Measurements from ENCODE around the gene CNOT3.
"Not testable (repeated sequence)": the region's sequence is repeated elsewhere in the genome, so short reads cannot be mapped to it uniquely, and the experiment has no call there.

Gene CNOT3

DNA sequence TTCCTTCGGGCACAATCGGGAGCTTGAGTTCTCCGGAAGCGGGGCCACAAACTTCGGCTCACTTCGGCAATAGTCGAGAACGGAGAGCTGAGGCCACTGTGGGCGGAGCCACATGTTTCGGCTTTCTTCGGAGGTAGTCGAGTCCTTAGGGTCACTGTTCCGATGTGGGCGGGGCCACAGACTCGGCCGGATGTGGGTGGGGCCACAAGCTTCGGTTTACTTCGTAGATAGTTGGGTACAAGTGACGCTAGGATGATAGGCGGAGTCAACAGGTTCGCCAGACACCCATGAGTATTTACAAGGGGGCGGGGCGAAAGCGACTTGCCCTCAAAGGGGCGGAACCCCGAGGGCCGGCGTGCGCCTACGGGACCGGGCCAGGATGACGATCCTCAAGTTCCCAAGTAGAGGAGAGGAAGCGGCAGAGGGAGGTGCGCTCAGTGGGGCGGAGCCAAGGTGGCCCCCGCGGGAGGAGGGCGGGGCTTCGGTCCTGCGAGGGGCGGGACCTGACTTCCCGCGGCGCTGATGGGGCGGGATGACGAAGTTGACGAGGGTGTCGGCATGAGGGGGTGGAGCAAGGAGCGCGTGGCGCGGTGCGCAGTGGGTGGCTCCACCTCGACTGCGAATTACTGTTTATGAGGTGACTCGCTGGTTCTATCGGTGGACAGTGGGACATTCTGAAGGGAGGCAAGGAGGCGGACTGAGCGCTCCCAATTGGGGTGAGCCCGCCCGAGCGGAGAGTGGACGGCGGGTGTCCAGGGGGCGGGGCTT is 52.4 kb downstream of the CNOT3 start:
- peak overlapping the region; percentile 79 for H3K4me3 ChIP-seq (ENCODE audit: low read length)
- peak; percentile 99 for DNase-seq (ENCODE audit: low read depth)
- TF ChIP-seq, protein P1, sequence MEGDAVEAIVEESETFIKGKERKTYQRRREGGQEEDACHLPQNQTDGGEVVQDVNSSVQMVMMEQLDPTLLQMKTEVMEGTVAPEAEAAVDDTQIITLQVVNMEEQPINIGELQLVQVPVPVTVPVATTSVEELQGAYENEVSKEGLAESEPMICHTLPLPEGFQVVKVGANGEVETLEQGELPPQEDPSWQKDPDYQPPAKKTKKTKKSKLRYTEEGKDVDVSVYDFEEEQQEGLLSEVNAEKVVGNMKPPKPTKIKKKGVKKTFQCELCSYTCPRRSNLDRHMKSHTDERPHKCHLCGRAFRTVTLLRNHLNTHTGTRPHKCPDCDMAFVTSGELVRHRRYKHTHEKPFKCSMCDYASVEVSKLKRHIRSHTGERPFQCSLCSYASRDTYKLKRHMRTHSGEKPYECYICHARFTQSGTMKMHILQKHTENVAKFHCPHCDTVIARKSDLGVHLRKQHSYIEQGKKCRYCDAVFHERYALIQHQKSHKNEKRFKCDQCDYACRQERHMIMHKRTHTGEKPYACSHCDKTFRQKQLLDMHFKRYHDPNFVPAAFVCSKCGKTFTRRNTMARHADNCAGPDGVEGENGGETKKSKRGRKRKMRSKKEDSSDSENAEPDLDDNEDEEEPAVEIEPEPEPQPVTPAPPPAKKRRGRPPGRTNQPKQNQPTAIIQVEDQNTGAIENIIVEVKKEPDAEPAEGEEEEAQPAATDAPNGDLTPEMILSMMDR (conservative IDR thresholded peaks at IDR 0.05; ENCODE audit: low read depth, low read length): no peak

DNA sequence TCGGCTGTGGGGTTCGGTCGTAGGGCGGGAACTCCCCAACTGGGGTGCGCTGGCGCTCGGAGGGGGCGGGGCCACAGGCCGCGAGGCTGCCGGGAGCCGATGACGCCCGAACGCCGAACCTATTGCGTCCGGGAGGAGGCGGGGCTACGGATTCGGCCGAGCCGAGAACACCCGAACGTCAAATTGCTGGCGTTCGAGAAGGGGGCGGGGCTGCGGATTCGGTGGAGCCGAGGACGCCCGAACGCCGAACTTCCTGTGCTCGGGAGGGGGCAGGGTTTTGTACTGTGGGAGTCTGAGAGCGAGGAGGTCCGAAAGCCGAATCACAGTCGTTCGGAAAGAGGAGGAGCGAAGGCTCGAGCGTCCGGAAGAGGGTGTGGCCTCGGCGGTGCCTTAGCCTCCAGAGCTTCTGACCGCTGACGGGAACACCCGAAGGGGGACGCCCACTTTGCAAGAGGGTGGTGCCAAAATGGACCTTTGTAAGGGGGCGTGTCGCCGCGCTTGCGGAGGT is 53.0 kb downstream of the CNOT3 start:
- H3K4me3 ChIP-seq (ENCODE audit: low read length): peak overlapping the region; percentile 76
- DNase-seq (ENCODE audit: low read depth): peak; percentile 98
- TF ChIP-seq, protein P1 (conservative IDR thresholded peaks at IDR 0.05; ENCODE audit: low read depth, low read length): no peak

- TF ChIP-seq, protein P1 (conservative IDR thresholded peaks at IDR 0.05; ENCODE audit: low read depth, low read length): no peak
- no peak for DNase-seq (ENCODE audit: low read depth)
- peak within 1 kb of the TSS; percentile 76 for H3K4me3 ChIP-seq (ENCODE audit: low read length)
These were observed 53.6 kb downstream of the CNOT3 start, which contains the start of gene TSEN34 for GRCh38 chr19:54191011-54191810. TSEN34 (plus strand) TSS chr19:54191308; CDS start chr19:54191365, 57 bp downstream.

GRCh38 chr19:54191811-54192453 is 54.4 kb downstream of the CNOT3 start:
- TF ChIP-seq, protein P1 (conservative IDR thresholded peaks at IDR 0.05; ENCODE audit: low read depth, low read length): no peak
- no peak for DNase-seq (ENCODE audit: low read depth)
- H3K4me3 ChIP-seq (ENCODE audit: low read length): peak overlapping the region; percentile 76

DNA sequence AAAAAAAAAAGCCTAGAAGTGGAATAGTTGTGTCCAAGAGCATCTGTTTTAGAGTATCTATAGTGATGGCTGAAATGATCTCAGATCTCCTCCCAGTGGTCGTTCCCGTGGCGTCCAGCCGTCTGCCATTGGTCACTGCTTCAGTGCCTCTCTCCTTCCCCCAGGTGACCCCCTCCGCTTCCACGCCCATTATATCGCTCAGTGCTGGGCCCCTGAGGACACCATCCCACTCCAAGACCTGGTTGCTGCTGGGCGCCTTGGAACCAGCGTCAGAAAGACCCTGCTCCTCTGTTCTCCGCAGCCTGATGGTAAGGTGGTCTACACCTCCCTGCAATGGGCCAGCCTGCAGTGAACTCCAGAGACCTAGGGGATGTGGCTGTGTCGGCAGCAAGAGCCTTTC is 55.4 kb downstream of the CNOT3 start:
- no peak overlapping the region for H3K4me3 ChIP-seq (ENCODE audit: low read length)
- TF ChIP-seq, protein P1 (conservative IDR thresholded peaks at IDR 0.05; ENCODE audit: low read depth, low read length): no peak
- DNase-seq (ENCODE audit: low read depth): no peak

GRCh38 chr19:54194463-54194862 is 56.9 kb downstream of the CNOT3 start:
- not testable (repeated sequence) for H3K4me3 ChIP-seq (ENCODE audit: low read length); DNase-seq (ENCODE audit: low read depth)

DNA sequence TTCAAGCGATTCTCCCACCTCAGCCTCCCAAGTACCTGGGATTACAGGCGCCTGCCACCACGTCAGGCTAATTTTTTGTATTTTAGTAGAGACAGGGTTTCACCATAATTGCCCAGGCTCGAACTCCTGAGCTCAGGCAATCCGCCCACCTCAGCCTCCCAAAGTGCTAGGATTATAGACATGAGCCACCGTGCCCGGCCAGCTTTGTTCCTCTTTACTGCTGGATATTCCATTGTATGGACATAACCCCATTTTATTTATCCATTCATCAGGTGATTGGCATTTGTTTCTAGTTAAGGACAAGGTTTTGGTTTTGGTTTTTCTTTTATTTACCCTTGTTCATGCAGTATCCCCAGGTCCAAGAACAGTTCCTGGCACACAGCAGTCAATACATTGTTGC is 59.0 kb downstream of the CNOT3 start:
- no peak for DNase-seq (ENCODE audit: low read depth)
- no peak overlapping the region for H3K4me3 ChIP-seq (ENCODE audit: low read length)
- TF ChIP-seq, protein P1 (conservative IDR thresholded peaks at IDR 0.05; ENCODE audit: low read depth, low read length): no peak
